PC-3 (cell line): ENCODE measurements around the gene TBX5. TPM values are rescaled to one million over a fixed set of nuclear protein-coding genes. Genes with fewer than 3 reads are reported as not detected.

Source experiments
- ATAC-seq: fragments of 200-7000 bp; cut with Tn5 transposase; 2 replicates; pipeline ENCODE4 v1.9.1; 2020; ENCODE audit warnings: mild to moderate bottlenecking, moderate library complexity
- Bru-seq: library from RNA; stranded (reverse); fragments of 400-500 nt; gene quantifications from one replicate; lab custom pipeline; 2021; lab: Mats Ljungman, UMichigan
- BruChase-seq, 2 experiments: library from RNA; stranded (reverse); fragments of 400-500 nt; gene quantifications; one replicate each; lab custom pipeline; 2021; lab: Mats Ljungman, UMichigan
- BruUV-seq: library from RNA; stranded (reverse); fragments of 400-500 nt; replicated peaks from 2 replicates; lab custom pipeline; 2021; lab: Mats Ljungman, UMichigan
- CTCF ChIA-PET: fragments of 300-600 bp; sonication (Branson Sonifier 250); formaldehyde crosslinking; loops from one replicate; lab custom pipeline; 2022; ENCODE audit warnings: antibody characterized with exemption; lab: Charles Lee
- POLR2A ChIA-PET: fragments of 300-600 bp; sonication (Branson Sonifier 250); formaldehyde crosslinking; loops from one replicate; lab custom pipeline; 2022; ENCODE audit warnings: antibody characterized with exemption; ENCODE audit not compliant: unreplicated experiment; lab: Charles Lee
- DNase-seq: peaks from one replicate; pipeline ENCODE4 v3.0.0-alpha.2; 2015
- H2AFZ ChIP-seq: fragments of 300-600 bp; sonication (generic); 2 replicates; pipeline ENCODE4 v1.6.0; 2016; ENCODE audit warnings: antibody characterized with exemption, low read length
- H3F3A ChIP-seq: fragments of 300-600 bp; sonication (generic); one replicate; pipeline ENCODE4 v1.6.0; 2017; ENCODE audit warnings: antibody characterized with exemption, low read length, control low read depth, mild to moderate bottlenecking; ENCODE audit not compliant: unreplicated experiment
- H3K27ac ChIP-seq: fragments of 300-600 bp; sonication (generic); 2 replicates; pipeline ENCODE4 v1.5.1; 2016; ENCODE audit warnings: mild to moderate bottlenecking, low read length
- H3K27me3 ChIP-seq: fragments of 300-600 bp; sonication (generic); 2 replicates; pipeline ENCODE4 v1.6.1; 2016; ENCODE audit warnings: low read length, mixed read lengths
- H3K36me3 ChIP-seq: fragments of 300-600 bp; sonication (generic); 2 replicates; pipeline ENCODE4 v1.6.1; 2016; ENCODE audit warnings: low read depth, mixed run types, low read length, mixed read lengths
- H3K4me1 ChIP-seq: fragments of 300-600 bp; sonication (generic); 2 replicates; pipeline ENCODE4 v1.5.1; 2016; ENCODE audit warnings: low read length; ENCODE audit not compliant: insufficient read depth
- H3K4me2 ChIP-seq: fragments of 300-600 bp; sonication (generic); 2 replicates; pipeline ENCODE4 v1.6.0; 2016; ENCODE audit warnings: low read length
- H3K4me3 ChIP-seq: fragments of 300-600 bp; sonication (generic); 2 replicates; pipeline ENCODE4 v1.5.1; 2016; ENCODE audit warnings: mild to moderate bottlenecking, low read length, mixed read lengths
- H3K79me2 ChIP-seq: fragments of 300-600 bp; sonication (generic); 2 replicates; pipeline ENCODE4 v1.6.1; 2017; ENCODE audit warnings: low read length, mixed read lengths
- H3K9ac ChIP-seq: fragments of 300-600 bp; sonication (generic); 2 replicates; pipeline ENCODE4 v1.6.0; 2016; ENCODE audit warnings: mild to moderate bottlenecking, low read length
- H3K9me2 ChIP-seq: fragments of 300-600 bp; sonication (generic); replicated peaks from 2 replicates; pipeline ENCODE4 v1.6.1; 2016; ENCODE audit warnings: mixed run types, low read length, mixed read lengths
- H3K9me3 ChIP-seq: fragments of 300-600 bp; sonication (generic); 2 replicates; pipeline ENCODE4 v1.6.1; 2016; ENCODE audit warnings: low read length, mixed read lengths
- H4K20me1 ChIP-seq: fragments of 300-600 bp; sonication (generic); 2 replicates; pipeline ENCODE4 v1.6.1; 2016; ENCODE audit warnings: low read length, mixed read lengths
- EZH2 ChIP-seq: fragments of 300-600 bp; sonication (generic); IDR thresholded peaks from one replicate; pipeline ENCODE4 v1.6.1; 2017; ENCODE audit warnings: antibody characterized with exemption, mild to moderate bottlenecking, low read length; ENCODE audit not compliant: unreplicated experiment
- EZH2phosphoT487 ChIP-seq: fragments of 300-600 bp; sonication (generic); IDR thresholded peaks from 2 replicates; pipeline ENCODE4 v1.6.1; 2018; ENCODE audit warnings: mild to moderate bottlenecking, antibody characterized with exemption, low read length, borderline replicate concordance
- intact Hi-C: fragments of 100-400 bp; cut with micrococcal nuclease; formaldehyde crosslinking; loops from 2 replicates; pipeline ENCODE4 v1.9.0; 2023
- long read RNA-seq: library from polyadenylated mRNA; unstranded; transcript quantifications from one replicate; pipeline ENCODE4 v2.0.0, GENCODE V29; 2021; ENCODE audit not compliant: unreplicated experiment
- total RNA-seq: library from RNA; depleted of rRNA; stranded (reverse); fragments of >200 nt; gene quantifications from 2 replicates; pipeline ENCODE4 v1.2.3, GENCODE V29; 2014; rRNA removed
- TF ChIP-seq, protein P1 (sequence below): fragments of 300-600 bp; sonication (generic); conservative IDR thresholded peaks from 2 replicates; pipeline ENCODE4 v1.5.1; 2017; ENCODE audit warnings: antibody characterized with exemption, low read depth, mild to moderate bottlenecking, low read length

The TBX5 gene
- total RNA-seq (not detected in 2 replicates), Bru-seq, nascent RNA (not detected), BruChase-seq, experiment 1, labeled RNA remaining after a 6-hour chase (not detected), BruChase-seq, experiment 2, labeled RNA remaining after a 2-hour chase (percentile 1 among the genes with signal in this experiment)
- long read RNA-seq, result 0 reads

DNA sequence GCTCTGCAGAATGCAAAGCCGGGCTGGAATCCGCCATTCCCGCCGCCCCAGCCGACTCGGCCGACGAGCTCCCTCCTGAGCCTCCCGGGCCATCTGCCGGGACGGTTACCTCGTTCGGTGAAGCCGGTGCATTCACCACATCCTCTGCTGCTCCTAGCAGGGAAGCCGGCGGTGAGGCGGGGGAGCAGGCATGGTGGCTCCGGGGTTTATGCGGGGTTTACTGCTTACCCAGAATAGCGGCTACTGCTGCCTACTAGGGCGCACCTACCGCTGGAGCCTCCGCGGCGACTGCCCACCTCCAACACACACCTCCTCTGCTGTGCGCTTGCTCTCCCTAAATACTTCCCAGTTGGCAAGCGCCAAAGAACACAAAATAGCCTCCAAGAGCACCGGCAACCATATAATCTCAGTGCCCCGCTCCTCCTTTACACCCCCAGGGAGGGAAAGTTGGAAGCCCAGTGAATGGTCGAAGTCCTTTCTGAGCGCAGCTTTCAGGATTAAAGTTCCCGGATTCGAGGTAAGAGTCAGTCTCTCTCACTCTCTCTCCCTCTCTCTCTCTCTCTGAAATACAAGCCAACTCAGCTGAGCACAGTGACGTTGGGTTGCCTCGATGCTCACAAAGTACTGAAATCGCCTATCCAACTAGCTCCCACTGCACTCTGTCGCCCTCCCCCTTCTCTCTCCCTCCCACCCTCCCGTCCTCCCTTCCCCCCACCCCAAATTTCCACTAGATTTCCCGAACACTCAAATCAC, at the start of gene TBX5:
TBX5 (minus strand) TSS at position 626 of the 753 bp plus-strand sequence. CDS start 2,246 bp downstream, outside the sequence.
- no peaks in the 10 kb centered on the region for H3K4me1 ChIP-seq
- no peaks in the 10 kb centered on the region for H3K36me3 ChIP-seq
- no peak within 1 kb of the TSS for H3K27ac ChIP-seq
- no peaks in the 10 kb centered on the region for H3F3A ChIP-seq
- ATAC-seq (no peak), DNase-seq (no peak)
- H3K4me3 ChIP-seq, result no peak within 1 kb of the TSS
- no peak within 1 kb of the TSS for H3K4me2 ChIP-seq
- H3K9me3 ChIP-seq, result no peaks in the 10 kb centered on the region
- H4K20me1 ChIP-seq, result no peaks in the 10 kb centered on the region
- no peak within 1 kb of the TSS for H3K9ac ChIP-seq
- POLR2A ChIA-PET, result no interaction called here
- intact Hi-C loops, result no loop called here
- no peaks in the 10 kb centered on the region for H3K9me2 ChIP-seq
- CTCF ChIA-PET, result no interaction called here
- no TSS peak for BruUV-seq
- TF ChIP-seq, protein P1, sequence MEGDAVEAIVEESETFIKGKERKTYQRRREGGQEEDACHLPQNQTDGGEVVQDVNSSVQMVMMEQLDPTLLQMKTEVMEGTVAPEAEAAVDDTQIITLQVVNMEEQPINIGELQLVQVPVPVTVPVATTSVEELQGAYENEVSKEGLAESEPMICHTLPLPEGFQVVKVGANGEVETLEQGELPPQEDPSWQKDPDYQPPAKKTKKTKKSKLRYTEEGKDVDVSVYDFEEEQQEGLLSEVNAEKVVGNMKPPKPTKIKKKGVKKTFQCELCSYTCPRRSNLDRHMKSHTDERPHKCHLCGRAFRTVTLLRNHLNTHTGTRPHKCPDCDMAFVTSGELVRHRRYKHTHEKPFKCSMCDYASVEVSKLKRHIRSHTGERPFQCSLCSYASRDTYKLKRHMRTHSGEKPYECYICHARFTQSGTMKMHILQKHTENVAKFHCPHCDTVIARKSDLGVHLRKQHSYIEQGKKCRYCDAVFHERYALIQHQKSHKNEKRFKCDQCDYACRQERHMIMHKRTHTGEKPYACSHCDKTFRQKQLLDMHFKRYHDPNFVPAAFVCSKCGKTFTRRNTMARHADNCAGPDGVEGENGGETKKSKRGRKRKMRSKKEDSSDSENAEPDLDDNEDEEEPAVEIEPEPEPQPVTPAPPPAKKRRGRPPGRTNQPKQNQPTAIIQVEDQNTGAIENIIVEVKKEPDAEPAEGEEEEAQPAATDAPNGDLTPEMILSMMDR, result no peak
- TF ChIP-seq EZH2phosphoT487, result no peak
- peak; percentile 32 for TF ChIP-seq EZH2
- H2AFZ ChIP-seq, result no peak within 1 kb of the TSS
- peaks cover 98% of the 10 kb centered on the region for H3K27me3 ChIP-seq
- no peaks in the 10 kb centered on the region for H3K79me2 ChIP-seq

DNA sequence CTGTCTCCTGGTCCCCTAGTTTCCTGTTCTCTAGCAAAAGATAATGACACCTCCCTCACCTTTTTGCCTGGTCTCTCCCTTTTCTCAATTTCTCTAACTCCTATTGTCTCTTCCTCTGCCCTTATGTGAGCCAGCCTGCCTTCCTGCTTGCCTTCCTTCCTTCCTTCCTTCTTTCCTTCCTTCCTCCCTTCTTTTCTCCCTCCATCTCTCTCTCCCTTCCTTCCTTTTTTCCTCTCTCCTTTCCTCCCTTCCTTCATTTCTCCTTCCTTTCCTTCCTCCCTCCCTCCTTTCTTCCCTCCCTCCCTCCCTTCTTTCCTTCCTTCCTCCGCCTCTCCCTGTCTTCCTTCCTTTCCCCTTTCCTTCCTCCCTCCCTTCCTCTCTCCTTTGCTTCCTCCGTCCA, 45.7 kb upstream of the TBX5 start:
- no TSS peak for BruUV-seq
- no peak overlapping the region for H3K9ac ChIP-seq
- no peaks in the 10 kb centered on the region for H3K36me3 ChIP-seq
- POLR2A ChIA-PET, result no interaction called here
- H3K27ac ChIP-seq, result no peak overlapping the region
- no peaks in the 10 kb centered on the region for H3K4me1 ChIP-seq
- intact Hi-C loops, result no loop called here
- no peaks in the 10 kb centered on the region for H3K9me3 ChIP-seq
- no peak for DNase-seq
- no peak overlapping the region for H3K4me3 ChIP-seq
- H3K79me2 ChIP-seq, result no peaks in the 10 kb centered on the region
- CTCF ChIA-PET, result no interaction called here
- ATAC-seq, result no peak
- no peak overlapping the region for H3K4me2 ChIP-seq
- H3K27me3 ChIP-seq, result peaks cover 91% of the 10 kb centered on the region
- no peak for TF ChIP-seq EZH2phosphoT487
- no peaks in the 10 kb centered on the region for H3F3A ChIP-seq
- no peak overlapping the region for H2AFZ ChIP-seq
- no peaks in the 10 kb centered on the region for H4K20me1 ChIP-seq
- H3K9me2 ChIP-seq, result no peaks in the 10 kb centered on the region

DNA sequence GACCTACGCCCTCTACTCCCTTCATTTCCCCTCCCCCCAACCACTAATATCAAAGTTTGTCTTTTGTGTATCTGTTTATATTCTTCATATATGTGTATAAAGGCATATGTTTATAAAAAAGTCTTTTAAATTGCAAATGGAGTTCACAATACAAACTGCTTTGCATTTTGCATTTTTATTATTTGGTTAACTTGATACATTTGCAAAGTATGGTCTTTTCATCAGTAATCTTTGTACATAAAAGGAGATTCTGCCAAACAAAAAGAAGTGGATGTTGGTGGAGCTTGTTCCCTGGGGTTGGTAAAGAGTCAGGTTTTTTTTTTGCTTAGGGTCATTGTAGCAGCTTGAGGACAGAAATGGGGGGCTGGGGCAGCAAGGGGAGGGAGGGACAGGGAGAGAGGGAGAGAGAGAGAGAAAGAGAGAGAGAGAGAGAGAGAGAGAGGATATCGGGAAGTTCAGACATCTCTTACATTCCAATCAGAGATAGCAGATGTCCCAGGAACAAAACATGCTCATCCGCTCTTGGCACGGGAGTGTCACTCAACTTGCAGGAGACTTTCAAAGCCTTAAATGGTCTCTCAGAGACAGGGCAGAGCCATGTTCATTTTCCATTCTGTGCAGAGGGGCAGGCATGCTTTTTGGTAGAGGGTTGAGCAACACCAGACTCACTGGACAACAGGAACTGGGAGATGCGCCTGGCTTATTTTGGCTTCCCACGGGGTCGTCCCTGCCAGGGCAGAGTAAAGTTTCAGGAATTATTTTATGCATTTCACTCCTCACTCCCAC, 44.8 kb upstream of the TBX5 start:
- H3K9me2 ChIP-seq, result no peaks in the 10 kb centered on the region
- H3K4me2 ChIP-seq, result no peak overlapping the region
- no peaks in the 10 kb centered on the region for H3K36me3 ChIP-seq
- no peaks in the 10 kb centered on the region for H3K9me3 ChIP-seq
- CTCF ChIA-PET, result no interaction called here
- H3K4me1 ChIP-seq, result no peaks in the 10 kb centered on the region
- no peak overlapping the region for H2AFZ ChIP-seq
- no peak for ATAC-seq
- intact Hi-C loops, result no loop called here
- H3K27me3 ChIP-seq, result peaks cover 91% of the 10 kb centered on the region
- no peak overlapping the region for H3K4me3 ChIP-seq
- no peaks in the 10 kb centered on the region for H3K79me2 ChIP-seq
- no peak overlapping the region for H3K9ac ChIP-seq
- DNase-seq, result no peak
- H3F3A ChIP-seq, result no peaks in the 10 kb centered on the region
- H3K27ac ChIP-seq, result no peak overlapping the region
- POLR2A ChIA-PET, result no interaction called here
- TF ChIP-seq EZH2, result no peak
- no peak for TF ChIP-seq EZH2phosphoT487
- TF ChIP-seq, protein P1, result no peak
- no peaks in the 10 kb centered on the region for H4K20me1 ChIP-seq
- no TSS peak for BruUV-seq
